NCI-H1105 treated with DMSO at 0.1 percent for 48 hours (cell line): Measurements from ENCODE around the gene MINDY4.
A peak's percentile ranks its signal among the peaks of the same experiment; 100 is the strongest.

Source experiments
- DNase-seq: peaks from one replicate; lab custom pipeline; 2025; lab: John Stamatoyannopoulos, UW

The MINDY4 gene

GRCh38 chr7:30771174-30771879 is at the start of gene MINDY4:
Gene MINDY4, plus strand, starts transcription at chr7:30771417. Its CDS starts 77 bp downstream, at chr7:30771494.
- no peak for DNase-seq

DNA sequence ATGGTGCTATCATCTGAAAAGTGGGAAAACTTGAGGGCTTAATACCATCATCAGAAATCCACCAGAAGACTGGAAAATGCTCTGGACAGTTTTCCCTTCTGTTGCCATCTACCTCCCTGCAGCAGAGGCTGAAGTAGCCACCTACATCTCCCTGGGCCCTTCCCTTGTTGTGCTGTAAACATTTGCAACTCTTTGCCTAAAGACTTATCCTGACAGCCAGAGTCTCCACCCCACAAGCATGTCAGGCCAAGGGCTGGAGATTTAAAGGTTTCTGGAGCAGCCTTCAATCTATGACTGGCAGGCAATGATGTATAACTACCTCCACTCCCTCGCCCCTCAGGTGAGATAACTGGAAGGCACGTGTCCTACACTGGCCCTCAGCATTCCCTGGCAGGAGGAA is 49.0 kb upstream of the MINDY4 start:
- DNase-seq, result no peak

DNA sequence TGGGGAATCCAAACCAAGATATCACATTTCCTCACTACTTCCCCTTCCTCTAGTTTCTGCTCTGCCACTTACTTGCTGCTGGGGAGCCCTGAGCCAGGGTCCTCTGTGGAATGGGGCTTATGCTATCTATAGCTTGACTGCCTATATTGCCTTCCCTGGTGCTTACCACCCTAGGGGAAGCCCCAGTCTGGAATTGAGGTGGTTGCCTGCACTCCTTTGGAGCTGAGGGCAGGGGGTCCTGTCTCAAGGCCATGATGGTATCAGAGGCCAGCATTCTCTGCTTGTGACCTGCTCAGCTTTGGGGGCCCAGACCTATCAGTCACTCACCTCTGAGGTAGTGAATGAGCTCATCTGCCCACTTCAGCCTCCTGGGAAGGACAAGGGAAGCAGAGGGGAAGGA is 48.5 kb upstream of the MINDY4 start:
- no peak for DNase-seq

GRCh38 chr7:30723776-30724175 is 47.4 kb upstream of the MINDY4 start:
- no peak for DNase-seq

DNA sequence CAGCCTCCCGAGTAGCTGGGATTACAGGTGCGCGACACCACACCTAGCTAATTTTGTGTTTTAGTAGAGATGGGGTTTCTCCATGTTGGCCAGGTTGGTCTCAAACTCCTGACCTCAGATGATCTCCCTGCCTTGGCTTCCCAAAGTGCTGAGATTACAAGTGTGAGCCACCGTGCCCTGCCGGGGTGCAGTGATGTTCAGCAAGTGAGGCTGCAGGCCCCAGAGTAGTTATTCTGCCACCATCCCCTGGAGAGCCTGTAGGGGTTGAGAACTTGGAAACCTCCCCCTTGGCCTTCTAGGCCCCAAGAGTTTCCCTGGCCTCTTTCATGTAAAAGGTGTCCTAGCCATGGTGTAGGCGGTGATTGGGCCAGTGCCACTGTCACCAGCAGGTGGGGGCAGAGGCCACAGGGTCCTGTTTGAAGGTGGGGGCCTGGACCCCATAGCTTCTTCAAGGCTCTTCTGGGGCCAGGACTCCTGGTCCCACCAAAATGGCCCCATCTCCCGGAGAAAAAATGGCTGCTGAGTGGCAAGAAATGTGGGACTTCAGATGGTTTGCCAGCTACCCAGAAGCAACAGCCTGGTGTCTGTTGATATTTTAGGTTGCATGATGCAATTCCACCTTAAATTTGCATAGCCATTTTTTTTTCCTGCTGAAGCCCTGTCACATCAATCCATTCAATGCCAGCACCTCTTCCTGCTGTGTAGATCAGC is 44.8 kb upstream of the MINDY4 start:
- DNase-seq, result no peak

DNA sequence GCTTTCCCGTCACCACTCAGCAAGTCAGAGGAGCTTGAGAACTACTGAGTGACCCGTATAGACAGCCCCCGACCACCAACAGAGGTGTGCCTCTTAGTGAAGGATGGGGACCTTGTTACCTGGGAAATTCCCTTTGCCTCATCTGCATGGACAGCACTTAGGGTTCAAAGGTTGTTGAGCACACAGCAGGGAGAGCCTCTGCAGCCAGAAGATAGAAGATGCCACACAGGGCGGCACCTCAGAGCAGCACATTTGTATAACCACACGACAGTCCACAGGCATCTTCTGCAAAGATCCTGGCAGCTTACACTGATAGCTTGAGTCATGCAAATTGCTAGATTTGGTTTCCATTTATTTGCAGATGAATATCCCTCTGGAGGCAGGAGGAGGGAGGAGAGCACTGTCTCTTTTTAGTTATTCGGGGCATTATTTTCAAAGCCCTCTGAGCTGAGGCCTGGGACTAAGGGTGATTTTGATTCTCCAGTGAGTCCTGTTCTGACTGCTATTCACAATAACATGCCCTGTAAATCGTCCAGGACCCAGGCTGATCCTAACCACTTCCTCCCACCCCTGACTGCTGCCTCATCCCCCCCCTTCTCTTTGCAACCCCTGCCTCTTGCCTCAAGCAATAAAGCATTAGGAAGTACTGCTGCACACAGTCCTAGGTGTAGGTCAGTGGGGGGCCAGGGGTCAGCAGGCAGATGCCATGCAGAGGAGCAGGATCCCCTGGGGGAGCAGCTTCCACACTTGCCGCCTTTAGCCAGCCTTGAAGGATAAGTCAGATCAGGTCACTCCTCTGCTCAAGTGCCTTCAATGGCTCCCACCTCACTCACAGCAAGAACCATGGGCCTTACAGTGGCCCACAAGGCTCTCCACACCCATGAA is 43.9 kb upstream of the MINDY4 start:
- DNase-seq, result no peak

- DNase-seq, result no peak
Measured at GRCh38 chr7:30728591-30729100, 42.6 kb upstream of the MINDY4 start.

DNA sequence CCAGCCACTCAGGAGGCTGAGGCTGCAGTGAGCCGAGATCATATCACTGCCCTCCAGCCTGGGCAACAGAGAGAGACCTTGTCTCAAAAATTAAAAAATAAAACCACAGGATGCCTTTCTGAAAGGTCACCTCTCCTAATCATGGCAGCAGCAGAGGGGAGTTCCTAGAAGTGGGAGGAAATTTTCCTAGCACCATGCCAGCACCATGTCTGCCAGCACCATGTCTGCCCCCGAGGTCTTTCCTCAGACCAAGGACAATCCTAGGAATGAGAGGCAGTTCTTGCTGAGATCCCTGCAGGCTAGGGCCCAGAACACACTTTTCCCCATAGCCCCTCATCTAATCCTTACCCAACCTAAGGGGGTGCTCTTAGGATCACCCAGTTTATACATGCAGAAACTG is 41.6 kb upstream of the MINDY4 start:
- no peak for DNase-seq

DNA sequence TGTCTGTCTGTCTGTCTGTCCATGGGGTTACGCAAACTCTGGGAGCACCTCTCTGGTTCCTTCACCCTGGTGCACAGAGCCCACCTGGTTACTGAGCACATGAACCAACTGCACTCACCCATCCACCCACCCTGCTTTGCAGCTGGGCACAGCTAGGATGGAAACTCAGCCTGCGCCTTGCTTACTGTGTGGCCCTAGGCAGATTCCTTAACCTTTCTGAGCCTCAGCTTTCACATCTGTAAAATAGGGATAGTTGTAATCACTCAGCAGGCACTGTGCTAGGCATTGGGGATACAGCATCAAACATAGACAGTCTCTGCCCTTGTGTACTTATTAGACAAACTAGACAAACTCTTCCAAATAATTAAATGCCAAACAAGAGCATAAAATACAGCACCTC is 41.1 kb upstream of the MINDY4 start:
- no peak for DNase-seq

DNA sequence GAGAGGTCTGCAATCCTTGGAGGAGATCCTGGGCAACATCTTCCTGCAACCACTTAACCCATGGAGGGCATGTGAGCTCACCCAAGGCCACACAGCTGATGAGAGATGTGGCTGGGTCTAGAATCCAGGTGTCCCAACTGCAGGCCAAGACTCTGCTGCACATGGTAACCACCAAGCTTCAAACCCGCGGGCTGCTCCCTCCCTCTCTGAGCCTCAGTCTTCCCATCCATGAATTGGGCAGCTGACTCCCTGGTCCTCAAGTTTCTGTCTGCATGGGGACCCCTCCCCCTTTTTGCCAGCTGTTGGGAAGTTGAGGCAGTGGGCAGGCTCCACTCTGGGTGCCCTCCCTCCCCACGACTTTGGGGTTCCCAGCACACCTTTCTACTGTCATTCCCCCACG is 40.2 kb upstream of the MINDY4 start:
- no peak for DNase-seq

GRCh38 chr7:30731581-30731980 is 39.6 kb upstream of the MINDY4 start:
- no peak for DNase-seq

DNA sequence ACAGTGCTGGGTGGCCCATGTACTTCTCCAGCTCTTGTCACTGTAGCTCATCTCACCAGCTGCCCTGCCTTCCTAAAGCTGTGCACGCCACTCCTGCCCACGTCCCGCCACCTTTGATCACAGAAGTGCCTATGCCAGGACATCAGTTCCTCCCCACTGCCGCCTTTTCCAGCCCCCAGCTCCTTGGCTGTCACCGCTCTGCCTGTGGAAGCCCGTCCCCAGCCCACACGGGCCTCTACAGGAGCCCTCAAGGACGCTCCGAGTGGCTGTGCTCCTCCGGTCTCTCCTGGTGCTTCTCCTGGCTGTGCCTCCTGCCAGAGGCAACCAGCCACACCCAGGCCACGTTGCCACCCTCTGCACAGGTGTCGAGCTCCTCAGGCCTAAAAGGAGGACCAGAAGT is 38.6 kb upstream of the MINDY4 start:
- DNase-seq, result no peak

- DNase-seq, result no peak
Measured at GRCh38 chr7:30733216-30733615, 38.0 kb upstream of the MINDY4 start.

- DNase-seq, result no peak
Measured at GRCh38 chr7:30733691-30734090, 37.5 kb upstream of the MINDY4 start.

DNA sequence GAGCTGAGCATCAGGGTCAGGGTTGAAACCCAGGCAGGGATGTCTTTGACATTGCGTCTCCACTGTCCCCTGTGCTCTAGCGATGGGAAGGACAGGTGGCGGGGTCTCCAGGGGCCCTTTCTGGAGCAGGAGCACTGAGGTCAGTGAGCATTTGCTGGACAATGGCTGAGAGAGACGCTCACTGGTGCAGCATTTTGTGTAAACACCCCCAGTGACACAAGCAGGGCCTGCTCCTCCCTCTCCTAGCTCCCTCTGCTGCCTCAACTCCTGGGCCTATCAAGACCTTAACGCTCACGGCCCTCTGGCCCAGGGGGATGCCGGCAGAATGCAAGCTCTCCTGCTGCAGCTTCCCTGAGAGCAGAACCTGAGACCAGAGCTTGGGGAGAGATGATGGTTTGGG is 36.7 kb upstream of the MINDY4 start:
- no peak for DNase-seq

- no peak for DNase-seq
Measured at GRCh38 chr7:30735631-30736030, 35.6 kb upstream of the MINDY4 start.

DNA sequence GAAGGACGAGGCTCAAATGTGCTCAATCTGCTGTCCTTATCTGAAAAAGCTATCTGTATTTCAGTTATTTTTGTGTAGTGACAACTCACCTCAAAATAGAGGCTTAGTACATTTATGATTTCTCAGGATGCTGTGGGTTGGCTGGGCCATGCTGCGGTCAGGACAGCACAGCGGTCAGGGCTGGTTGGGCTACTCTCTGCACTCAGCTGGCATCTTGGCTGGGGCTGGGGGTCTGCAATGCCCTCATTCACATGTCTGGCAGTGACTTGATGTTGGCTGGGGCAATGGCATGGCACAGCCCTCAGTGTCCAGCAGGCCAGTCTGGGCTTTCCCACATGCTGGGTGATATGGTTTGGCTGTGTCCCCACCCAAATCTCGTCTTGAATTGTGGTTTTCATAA is 34.9 kb upstream of the MINDY4 start:
- DNase-seq, result no peak

GRCh38 chr7:30738026-30738915 is 32.9 kb upstream of the MINDY4 start:
- no peak for DNase-seq

DNA sequence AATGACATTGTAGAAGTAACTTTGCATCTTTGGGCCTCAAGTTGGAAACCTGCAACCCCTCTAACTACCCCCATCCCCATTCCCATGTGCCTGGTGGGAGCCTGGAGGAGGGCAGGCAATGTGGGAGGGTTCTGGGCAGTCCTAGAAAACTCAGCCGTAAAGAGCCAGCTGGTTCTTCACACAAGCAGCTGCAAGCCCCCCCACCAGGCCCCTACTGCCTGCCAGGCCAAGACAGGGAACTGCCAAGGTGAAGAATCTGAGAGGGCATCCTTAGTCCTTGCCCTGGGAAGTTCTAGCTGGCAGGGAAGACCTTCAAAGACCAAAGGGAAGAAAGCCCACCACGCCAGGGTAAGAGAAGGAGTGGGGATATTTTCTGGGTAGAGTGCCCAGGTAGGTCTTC is 31.5 kb upstream of the MINDY4 start:
- no peak for DNase-seq

DNA sequence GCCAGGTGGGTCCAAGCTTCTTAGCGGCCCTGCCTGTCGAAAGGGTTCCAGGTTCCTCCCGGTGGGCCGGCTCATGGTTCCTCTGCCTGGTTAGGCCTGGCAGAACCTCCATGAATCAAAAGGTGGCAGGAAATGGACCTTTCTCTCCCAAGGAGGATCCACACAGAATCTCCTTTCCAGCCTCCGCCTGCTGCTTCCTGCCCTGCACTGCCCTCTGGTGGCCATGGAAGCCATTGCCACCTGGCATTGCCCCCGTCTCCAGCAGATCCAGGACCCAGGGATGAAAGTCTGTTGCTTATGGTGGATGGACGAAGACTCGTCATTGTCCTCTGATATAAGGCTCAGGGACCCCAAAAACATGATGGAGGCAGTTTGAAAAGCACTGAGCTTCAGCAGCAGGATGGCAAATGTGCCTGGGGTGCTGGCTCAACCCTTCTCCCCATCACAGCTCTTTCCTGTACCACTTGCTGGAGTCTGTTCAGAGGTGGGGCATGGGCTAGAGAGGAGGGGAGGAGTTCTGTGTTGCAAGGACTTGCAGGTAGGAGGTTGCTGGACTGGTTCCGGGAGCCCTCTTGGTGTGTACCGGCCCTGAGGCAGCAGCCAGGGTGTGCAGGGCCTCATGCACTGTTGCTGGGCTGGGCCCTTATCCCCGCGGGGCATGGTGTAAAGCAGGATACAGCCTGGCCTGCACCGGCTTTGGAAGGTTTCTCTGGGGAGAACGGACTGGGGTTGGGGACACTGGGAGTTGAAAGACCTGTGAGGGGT is 30.6 kb upstream of the MINDY4 start:
- peak; percentile 59 for DNase-seq

GRCh38 chr7:30741289-30741688 is 29.9 kb upstream of the MINDY4 start:
- DNase-seq, result no peak
